ENCODE results near the gene PRSS1.

GRCh38 chr7:142722248-142722794 lies 27.0 kb upstream of the PRSS1 start:
- TF ChIP-seq CTCF (IDR thresholded peaks at IDR 0.05): no peak
- no peak for TF ChIP-seq POLR2A (IDR thresholded peaks at IDR 0.05)
- no peak for TF ChIP-seq EP300 (IDR thresholded peaks at IDR 0.05)

All from upper lobe of left lung (tissue), 4 donors.